Neural progenitor cell (in vitro differentiated cells): ENCODE data around the gene IGF2BP1. TPM values are rescaled to one million over a fixed set of nuclear protein-coding genes. Genes with fewer than 3 reads are reported as not detected.
A peak's percentile ranks its signal among the peaks of the same experiment; 100 is the strongest.

Experiments used
- DNase-seq: peaks from one replicate; pipeline ENCODE4 v3.0.0-alpha.2; 2016; ENCODE audit warnings: low spot score
- H2AFZ ChIP-seq: fragments of 200-600 bp; sonication (generic); replicated peaks from 2 replicates; pipeline ENCODE4 v1.6.1; 2016; ENCODE audit warnings: antibody characterized with exemption
- H3F3A ChIP-seq: fragments of 200-600 bp; sonication (generic); 2 replicates; pipeline ENCODE4 v1.6.1; 2016; ENCODE audit warnings: antibody characterized with exemption, low read depth
- H3K27ac ChIP-seq: fragments of 200-600 bp; sonication (generic); 2 replicates; pipeline ENCODE4 v1.5.1; 2016; ENCODE audit warnings: mild to moderate bottlenecking
- H3K27me3 ChIP-seq: fragments of 200-600 bp; sonication (generic); 2 replicates; pipeline ENCODE4 v1.6.1; 2016; ENCODE audit warnings: mild to moderate bottlenecking, moderate library complexity
- H3K36me3 ChIP-seq: fragments of 200-600 bp; sonication (generic); 2 replicates; pipeline ENCODE4 v1.5.1; 2016
- H3K4me1 ChIP-seq: fragments of 200-600 bp; sonication (generic); 2 replicates; pipeline ENCODE4 v1.6.1; 2016; ENCODE audit warnings: mixed run types
- H3K4me2 ChIP-seq: fragments of 200-600 bp; sonication (generic); 2 replicates; pipeline ENCODE4 v1.6.1; 2016
- H3K4me3 ChIP-seq: fragments of 200-600 bp; sonication (generic); 2 replicates; pipeline ENCODE4 v1.5.1; 2016
- H3K79me2 ChIP-seq: fragments of 200-600 bp; sonication (generic); 2 replicates; pipeline ENCODE4 v1.6.1; 2016; ENCODE audit warnings: low read depth
- H3K9ac ChIP-seq: fragments of 200-600 bp; sonication (generic); 2 replicates; pipeline ENCODE4 v1.6.1; 2016
- H3K9me3 ChIP-seq: fragments of 200-600 bp; sonication (generic); 2 replicates; pipeline ENCODE4 v1.5.1; 2016; ENCODE audit warnings: low read depth
- H4K20me1 ChIP-seq: fragments of 200-600 bp; sonication (generic); 2 replicates; pipeline ENCODE4 v1.6.1; 2016; ENCODE audit warnings: low read depth
- H3K27ac Mint-ChIP-seq: 3 replicates; pipeline ENCODE4 v1.8.0; 2021; ENCODE audit warnings: mixed read lengths
- H3K27me3 Mint-ChIP-seq: 2 replicates; pipeline ENCODE4 v1.8.0; 2022; ENCODE audit warnings: low read depth, mild to moderate bottlenecking, inconsistent platforms, moderate library complexity, mixed read lengths; ENCODE audit not compliant: insufficient read depth
- H3K36me3 Mint-ChIP-seq: 3 replicates; pipeline ENCODE4 v1.8.0; 2021; ENCODE audit warnings: mixed read lengths
- H3K4me1 Mint-ChIP-seq: 3 replicates; pipeline ENCODE4 v1.8.0; 2021; ENCODE audit warnings: mixed read lengths
- H3K4me3 Mint-ChIP-seq: 3 replicates; pipeline ENCODE4 v1.8.0; 2021; ENCODE audit warnings: mild to moderate bottlenecking, moderate library complexity, mixed read lengths
- H3K9me3 Mint-ChIP-seq: 3 replicates; pipeline ENCODE4 v1.8.0; 2020; ENCODE audit warnings: mixed read lengths
- EZH2 ChIP-seq: fragments of 200-600 bp; sonication (generic); IDR thresholded peaks from 2 replicates; pipeline ENCODE4 v1.6.1; 2017; ENCODE audit warnings: antibody characterized with exemption, mild to moderate bottlenecking, moderate library complexity
- EZH2phosphoT487 ChIP-seq: fragments of 200-600 bp; sonication (generic); IDR thresholded peaks from 2 replicates; pipeline ENCODE4 v1.6.1; 2017; ENCODE audit warnings: antibody characterized with exemption
- total RNA-seq: library from RNA; depleted of rRNA; stranded (reverse); fragments of >200 nt; gene quantifications from 2 replicates; pipeline ENCODE4 v1.2.3, GENCODE V29; 2015; ENCODE audit warnings: low replicate concordance
- TF ChIP-seq, protein P1 (sequence below): fragments of 200-600 bp; sonication (generic); IDR thresholded peaks from 2 replicates; pipeline ENCODE4 v1.5.1; 2017; ENCODE audit warnings: antibody characterized with exemption, mild to moderate bottlenecking

IGF2BP1 gene
- total RNA-seq, 1 donor from 2014 or later: 129 TPM

DNA sequence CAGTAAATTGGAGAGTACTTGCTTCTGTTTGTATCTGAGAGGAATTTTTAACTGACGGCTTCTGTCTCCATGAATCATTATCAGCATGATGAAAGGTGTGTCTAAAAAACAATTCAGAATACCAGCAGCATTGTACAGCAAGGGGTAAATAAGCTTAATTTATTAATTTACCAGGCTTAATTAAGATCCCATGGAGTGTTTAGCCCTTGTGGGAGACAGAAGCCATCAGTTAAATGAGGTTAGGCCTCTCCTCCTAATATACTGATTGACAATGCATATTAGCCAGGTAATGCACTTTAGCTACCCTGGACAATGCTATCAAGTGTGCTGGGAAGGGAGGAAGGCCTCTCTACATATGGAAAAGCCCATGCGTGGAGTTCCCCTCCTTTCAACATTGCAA lies 53.4 kb downstream of the IGF2BP1 start:
- Histone ChIP-seq H3K79me2 (peaks cover 15% of the 10 kb centered on the region), H3K4me1 (peaks cover 46% of the 10 kb centered on the region), H3K4me3 (no peak overlapping the region), H3K9me3 (no peaks in the 10 kb centered on the region), H3K4me2 (no peak overlapping the region), H4K20me1 (peaks cover 85% of the 10 kb centered on the region), H3K27me3 (no peaks in the 10 kb centered on the region), H3F3A (peaks cover 92% of the 10 kb centered on the region), H2AFZ (no peak overlapping the region), H3K27ac (no peak overlapping the region), H3K9ac (no peak overlapping the region), H3K36me3 (peaks cover 43% of the 10 kb centered on the region)
- no peak for TF ChIP-seq EZH2phosphoT487
- TF ChIP-seq, protein P1, sequence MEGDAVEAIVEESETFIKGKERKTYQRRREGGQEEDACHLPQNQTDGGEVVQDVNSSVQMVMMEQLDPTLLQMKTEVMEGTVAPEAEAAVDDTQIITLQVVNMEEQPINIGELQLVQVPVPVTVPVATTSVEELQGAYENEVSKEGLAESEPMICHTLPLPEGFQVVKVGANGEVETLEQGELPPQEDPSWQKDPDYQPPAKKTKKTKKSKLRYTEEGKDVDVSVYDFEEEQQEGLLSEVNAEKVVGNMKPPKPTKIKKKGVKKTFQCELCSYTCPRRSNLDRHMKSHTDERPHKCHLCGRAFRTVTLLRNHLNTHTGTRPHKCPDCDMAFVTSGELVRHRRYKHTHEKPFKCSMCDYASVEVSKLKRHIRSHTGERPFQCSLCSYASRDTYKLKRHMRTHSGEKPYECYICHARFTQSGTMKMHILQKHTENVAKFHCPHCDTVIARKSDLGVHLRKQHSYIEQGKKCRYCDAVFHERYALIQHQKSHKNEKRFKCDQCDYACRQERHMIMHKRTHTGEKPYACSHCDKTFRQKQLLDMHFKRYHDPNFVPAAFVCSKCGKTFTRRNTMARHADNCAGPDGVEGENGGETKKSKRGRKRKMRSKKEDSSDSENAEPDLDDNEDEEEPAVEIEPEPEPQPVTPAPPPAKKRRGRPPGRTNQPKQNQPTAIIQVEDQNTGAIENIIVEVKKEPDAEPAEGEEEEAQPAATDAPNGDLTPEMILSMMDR: no peak
- TF ChIP-seq EZH2: no peak
- Mint-ChIP-seq H3K27ac (no peak overlapping the region), H3K4me1 (peaks cover 9% of the 10 kb centered on the region), H3K36me3 (peaks cover 37% of the 10 kb centered on the region), H3K4me3 (no peak overlapping the region), H3K9me3 (no peaks in the 10 kb centered on the region), H3K27me3 (peaks cover 2% of the 10 kb centered on the region)
- no peak for DNase-seq

- peaks cover 9% of the 10 kb centered on the region for H3K4me1 Mint-ChIP-seq
- Histone ChIP-seq H3K27me3 (no peaks in the 10 kb centered on the region), H3K79me2 (peaks cover 15% of the 10 kb centered on the region), H2AFZ (no peak overlapping the region), H3K4me3 (no peak overlapping the region), H3K9ac (no peak overlapping the region), H4K20me1 (peaks cover 83% of the 10 kb centered on the region), H3K4me2 (no peak overlapping the region), H3K27ac (peak overlapping the region; percentile 74), H3K36me3 (peaks cover 38% of the 10 kb centered on the region), H3K9me3 (no peaks in the 10 kb centered on the region), H3F3A (peaks cover 92% of the 10 kb centered on the region), H3K4me1 (peaks cover 46% of the 10 kb centered on the region)
- DNase-seq: peak; percentile 57
- H3K9me3 Mint-ChIP-seq: no peaks in the 10 kb centered on the region
- no peak overlapping the region for H3K27ac Mint-ChIP-seq
- no peak overlapping the region for H3K4me3 Mint-ChIP-seq
- H3K36me3 Mint-ChIP-seq: peaks cover 40% of the 10 kb centered on the region
- H3K27me3 Mint-ChIP-seq: peaks cover 2% of the 10 kb centered on the region
- no peak for TF ChIP-seq EZH2
- TF ChIP-seq, protein P1: peak; percentile 6
These were observed 54.1 kb downstream of the IGF2BP1 start for GRCh38 chr17:49051269-49051668.

- H3K4me3 ChIP-seq: no peak overlapping the region
- H3K4me1 ChIP-seq: peaks cover 46% of the 10 kb centered on the region
- peak overlapping the region; percentile 83 for H3K27ac ChIP-seq
- H3K9ac ChIP-seq: no peak overlapping the region
- TF ChIP-seq, protein P1: no peak
- no peak for TF ChIP-seq EZH2
- no peak for TF ChIP-seq EZH2phosphoT487
- Mint-ChIP-seq H3K4me1 (peaks cover 9% of the 10 kb centered on the region), H3K27me3 (peaks cover under 1% of the 10 kb centered on the region), H3K4me3 (no peak overlapping the region), H3K27ac (peak overlapping the region; percentile 9), H3K36me3 (peaks cover 40% of the 10 kb centered on the region), H3K9me3 (no peaks in the 10 kb centered on the region)
- peaks cover 95% of the 10 kb centered on the region for H3F3A ChIP-seq
- H2AFZ ChIP-seq: no peak overlapping the region
- H3K27me3 ChIP-seq: no peaks in the 10 kb centered on the region
- peaks cover 67% of the 10 kb centered on the region for H4K20me1 ChIP-seq
- DNase-seq: no peak
- no peaks in the 10 kb centered on the region for H3K9me3 ChIP-seq
- H3K4me2 ChIP-seq: no peak overlapping the region
- H3K36me3 ChIP-seq: peaks cover 38% of the 10 kb centered on the region
- H3K79me2 ChIP-seq: peaks cover 8% of the 10 kb centered on the region
These were observed 56.1 kb downstream of the IGF2BP1 start for GRCh38 chr17:49053171-49053829.
